GM23248 (cell line): ENCODE data around the gene ALK.

Experiments
- EZH2 ChIP-seq: fragments of 200-600 bp; sonication (generic); IDR thresholded peaks from 2 replicates; pipeline ENCODE4 v1.6.1; 2018; ENCODE audit warnings: antibody characterized with exemption, mild to moderate bottlenecking; ENCODE audit not compliant: insufficient read depth, poor library complexity, severe bottlenecking
- EZH2phosphoT487 ChIP-seq: fragments of 200-600 bp; sonication (generic); IDR thresholded peaks from 2 replicates; pipeline ENCODE4 v1.6.1; 2018; ENCODE audit warnings: antibody characterized with exemption, moderate library complexity, mild to moderate bottlenecking, low read depth; ENCODE audit not compliant: insufficient read depth

DNA sequence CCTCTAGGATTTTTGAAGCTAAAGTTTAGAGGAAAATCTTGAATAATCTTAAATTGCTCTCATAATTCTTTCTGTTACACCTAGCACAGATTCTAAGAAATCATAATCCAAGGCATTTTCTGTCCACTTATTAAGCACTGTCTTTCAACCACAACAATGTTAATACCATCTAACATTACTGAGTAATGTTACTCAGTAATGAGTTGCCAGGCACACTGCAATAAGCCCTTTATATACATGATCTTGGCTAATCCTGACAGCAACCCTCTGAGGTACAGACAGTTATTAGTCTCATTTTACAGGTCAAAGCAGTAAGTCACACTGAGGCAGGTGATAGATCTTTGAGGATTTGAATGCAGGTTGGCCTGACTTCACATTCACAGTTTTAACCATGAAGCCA is 291.9 kb downstream of the ALK start:
- TF ChIP-seq EZH2phosphoT487: no peak
- TF ChIP-seq EZH2: no peak
